Measurements from ENCODE around the gene EPO. TPM values are rescaled to one million over a fixed set of nuclear protein-coding genes. Genes with fewer than 3 reads are reported as not detected.
A peak's percentile ranks its signal among the peaks of the same experiment; 100 is the strongest.

The EPO gene
- total RNA-seq, result not detected

DNA sequence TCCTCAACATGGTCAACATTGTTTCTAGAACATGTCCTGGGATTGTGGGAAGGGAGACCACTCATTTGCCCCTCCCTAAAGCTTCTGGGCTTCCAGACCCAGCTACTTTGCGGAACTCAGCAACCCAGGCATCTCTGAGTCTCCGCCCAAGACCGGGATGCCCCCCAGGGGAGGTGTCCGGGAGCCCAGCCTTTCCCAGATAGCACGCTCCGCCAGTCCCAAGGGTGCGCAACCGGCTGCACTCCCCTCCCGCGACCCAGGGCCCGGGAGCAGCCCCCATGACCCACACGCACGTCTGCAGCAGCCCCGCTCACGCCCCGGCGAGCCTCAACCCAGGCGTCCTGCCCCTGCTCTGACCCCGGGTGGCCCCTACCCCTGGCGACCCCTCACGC is at the start of gene EPO:
EPO (plus strand) TSS at position 190 of the 392 bp plus-strand sequence. CDS start 513 bp downstream, outside the sequence.
- peaks cover 0 to 10% of the 10 kb centered on the region in 2 donors for H3K4me1 ChIP-seq (ENCODE audit: control insufficient read depth in 1 of 2, low read depth in 2 of 2)
- no peak for ATAC-seq (ENCODE audit: insufficient number of reproducible peaks, low FRiP score, low read depth)
- DNase-seq (ENCODE audit: low spot score), result no peak
- no peaks in the 10 kb centered on the region for H3K36me3 ChIP-seq
- no peak for TF ChIP-seq CTCF (IDR thresholded peaks at IDR 0.05)
- peaks cover 5% of the 10 kb centered on the region for H3K27me3 ChIP-seq (replicated peaks; ENCODE audit: insufficient read depth)
- no peaks in the 10 kb centered on the region for H3K9me3 ChIP-seq
- H3K4me3 ChIP-seq, result no peak within 1 kb of the TSS
- peak within 1 kb of the TSS in 1 of 2 donors; percentile 28 for H3K27ac ChIP-seq

GRCh38 chr7:100671353-100672327 is 48.6 kb upstream of the EPO start:
- H3K36me3 ChIP-seq, result peaks cover 3% of the 10 kb centered on the region
- no peak for DNase-seq (ENCODE audit: low spot score)
- H3K4me1 ChIP-seq (ENCODE audit: control insufficient read depth in 1 of 2, low read depth in 2 of 2), result peaks cover 7 to 20% of the 10 kb centered on the region in 2 donors
- H3K9me3 ChIP-seq, result no peaks in the 10 kb centered on the region
- H3K27me3 ChIP-seq (replicated peaks; ENCODE audit: insufficient read depth), result no peaks in the 10 kb centered on the region
- TF ChIP-seq CTCF (IDR thresholded peaks at IDR 0.05), result no peak
- no peak overlapping the region for H3K27ac ChIP-seq
- no peak for ATAC-seq (ENCODE audit: insufficient number of reproducible peaks, low FRiP score, low read depth)
- H3K4me3 ChIP-seq, result no peak overlapping the region

- no peaks in the 10 kb centered on the region for H3K9me3 ChIP-seq
- H3K4me1 ChIP-seq (ENCODE audit: control insufficient read depth in 1 of 2, low read depth in 2 of 2), result peaks cover 7 to 9% of the 10 kb centered on the region in 2 donors
- no peaks in the 10 kb centered on the region for H3K27me3 ChIP-seq (replicated peaks; ENCODE audit: insufficient read depth)
- peaks cover 20% of the 10 kb centered on the region for H3K36me3 ChIP-seq
- peak within 1 kb of the TSS; percentile 92 for H3K4me3 ChIP-seq
- DNase-seq (ENCODE audit: low spot score), result peak; percentile 97
- ATAC-seq (ENCODE audit: insufficient number of reproducible peaks, low FRiP score, low read depth), result peak; percentile 92
- H3K27ac ChIP-seq, result peak within 1 kb of the TSS; percentile 97 to 98
- no peak for TF ChIP-seq CTCF (IDR thresholded peaks at IDR 0.05)
Observed at GRCh38 chr7:100673302-100673941, 46.8 kb upstream of the EPO start, which contains the start of gene GNB2. Gene GNB2 (plus strand): TSS chr7:100673740. CDS start chr7:100676266, 2,526 bp downstream.

DNA sequence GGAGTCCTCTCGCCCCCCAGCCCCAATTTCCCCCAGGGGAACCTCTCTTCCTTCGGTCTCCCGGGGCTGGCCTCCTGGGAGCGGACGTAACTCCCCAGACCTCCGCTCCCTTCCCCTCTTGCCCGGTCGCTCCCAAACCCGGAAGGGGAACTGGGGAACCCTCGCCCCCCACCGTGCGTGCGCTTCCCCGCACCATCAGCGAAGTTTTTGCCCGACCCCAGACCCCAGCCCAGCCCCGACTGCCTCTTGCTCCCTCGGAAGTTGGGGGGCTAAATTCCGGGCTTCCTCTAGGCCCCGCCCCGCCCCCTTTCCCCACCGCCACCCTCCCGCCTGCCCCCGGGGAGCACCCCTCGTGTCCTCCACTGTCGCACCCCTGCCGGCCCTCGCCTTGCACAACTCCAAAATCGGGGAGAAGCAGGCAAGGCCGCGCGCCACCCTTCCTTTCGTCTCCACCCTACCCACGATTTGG is 46.3 kb upstream of the EPO start:
- H3K27me3 ChIP-seq (replicated peaks; ENCODE audit: insufficient read depth), result no peaks in the 10 kb centered on the region
- H3K27ac ChIP-seq, result peak overlapping the region; percentile 97 to 98
- TF ChIP-seq CTCF (IDR thresholded peaks at IDR 0.05), result no peak
- peaks cover 7 to 8% of the 10 kb centered on the region in 2 donors for H3K4me1 ChIP-seq (ENCODE audit: control insufficient read depth in 1 of 2, low read depth in 2 of 2)
- H3K4me3 ChIP-seq, result peak overlapping the region; percentile 92
- DNase-seq (ENCODE audit: low spot score) (no peak), ATAC-seq (ENCODE audit: insufficient number of reproducible peaks, low FRiP score, low read depth) (peak; percentile 7)
- H3K9me3 ChIP-seq, result no peaks in the 10 kb centered on the region
- peaks cover 25% of the 10 kb centered on the region for H3K36me3 ChIP-seq

Measured in thoracic aorta (tissue), 2 donors.